ES-I3 (cell line): ENCODE data around the gene CRB2.

Experiments
- H3K36me3 ChIP-seq: 2 replicates; pipeline ENCODE4 v1.6.1; 2013; ENCODE audit warnings: mild to moderate bottlenecking, low read length, control low read depth, moderate library complexity; ENCODE audit not compliant: insufficient read depth
- H3K4me1 ChIP-seq: 2 replicates; pipeline ENCODE4 v1.6.1; 2013; ENCODE audit warnings: mild to moderate bottlenecking, control low read depth, low read length; ENCODE audit not compliant: insufficient read depth
- H3K9ac ChIP-seq: 2 replicates; pipeline ENCODE4 v1.6.1; 2013; ENCODE audit warnings: low read depth, mild to moderate bottlenecking, low read length, moderate library complexity
- H3K9me3 ChIP-seq: 2 replicates; pipeline ENCODE4 v1.6.1; 2013; ENCODE audit warnings: mild to moderate bottlenecking, low read length, moderate library complexity; ENCODE audit not compliant: control insufficient read depth, insufficient read depth

Gene CRB2

GRCh38 chr9:123361086-123361730 lies 5.2 kb downstream of the CRB2 start:
- H3K9ac ChIP-seq: no peak overlapping the region
- no peaks in the 10 kb centered on the region; the same call in 1 of the 2 replicates for H3K36me3 ChIP-seq
- H3K4me1 ChIP-seq: peaks cover 41% of the 10 kb centered on the region
- no peaks in the 10 kb centered on the region for H3K9me3 ChIP-seq

DNA sequence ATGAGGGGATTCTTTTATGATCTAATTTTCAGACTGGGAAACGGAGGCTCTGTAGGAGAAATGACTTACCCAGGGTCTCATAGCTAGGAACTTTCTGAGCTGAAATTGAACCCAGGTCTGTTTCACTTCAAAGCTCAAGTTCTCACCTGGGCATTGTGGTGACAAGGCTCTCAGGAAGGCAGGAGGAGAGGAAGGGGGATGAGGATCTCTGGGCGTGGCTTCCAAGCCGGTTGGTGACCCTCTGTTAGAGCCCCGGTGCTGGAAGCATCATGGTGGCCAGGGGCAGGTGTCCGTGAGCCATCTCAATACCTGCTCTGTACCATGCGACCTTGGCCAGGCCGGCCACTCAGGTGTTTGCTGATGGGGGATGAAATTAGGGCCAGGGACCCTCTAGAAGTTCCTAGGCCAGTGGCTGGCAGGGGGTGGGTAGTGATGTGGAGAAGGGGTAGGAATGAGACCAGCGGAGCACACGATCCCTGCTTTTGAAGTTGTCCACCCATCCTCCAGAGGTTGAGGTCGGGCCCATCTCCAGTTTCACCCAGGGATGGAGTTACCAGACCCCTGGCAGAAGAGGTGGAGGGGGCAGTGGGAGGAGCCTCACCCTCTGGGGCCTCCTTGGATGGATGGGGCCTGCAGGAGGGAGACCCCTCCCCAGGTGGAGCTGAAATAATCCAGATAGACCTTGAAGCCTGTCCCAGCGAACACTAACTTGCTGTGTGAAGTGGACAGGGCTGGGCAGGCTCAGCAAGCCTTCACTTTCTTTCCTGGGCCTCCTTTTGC lies 5.9 kb downstream of the CRB2 start:
- Histone ChIP-seq H3K9ac (no peak overlapping the region), H3K9me3 (no peaks in the 10 kb centered on the region), H3K36me3 (no peaks in the 10 kb centered on the region; the same call in 1 of the 2 replicates), H3K4me1 (peaks cover 37% of the 10 kb centered on the region)

GRCh38 chr9:123362856-123363255 lies 6.9 kb downstream of the CRB2 start:
- Histone ChIP-seq H3K4me1 (peaks cover 30% of the 10 kb centered on the region), H3K9ac (no peak overlapping the region), H3K36me3 (no peaks in the 10 kb centered on the region; the same call in 1 of the 2 replicates), H3K9me3 (no peaks in the 10 kb centered on the region)

GRCh38 chr9:123364241-123364824 lies 8.3 kb downstream of the CRB2 start:
- Histone ChIP-seq H3K36me3 (no peaks in the 10 kb centered on the region), H3K4me1 (peaks cover 23% of the 10 kb centered on the region), H3K9ac (no peak overlapping the region), H3K9me3 (no peaks in the 10 kb centered on the region)

- no peaks in the 10 kb centered on the region for H3K36me3 ChIP-seq
- H3K4me1 ChIP-seq: peaks cover 16% of the 10 kb centered on the region; the same call in 1 of the 2 replicates
- no peaks in the 10 kb centered on the region for H3K9me3 ChIP-seq
- no peak overlapping the region for H3K9ac ChIP-seq
These were observed 9.4 kb downstream of the CRB2 start for GRCh38 chr9:123365287-123365880.

- H3K9ac ChIP-seq: no peak overlapping the region
- H3K4me1 ChIP-seq: peaks cover 13% of the 10 kb centered on the region; the same call in 1 of the 2 replicates
- H3K36me3 ChIP-seq: no peaks in the 10 kb centered on the region
- no peaks in the 10 kb centered on the region for H3K9me3 ChIP-seq
These were observed 10.0 kb downstream of the CRB2 start for GRCh38 chr9:123365881-123366528.

DNA sequence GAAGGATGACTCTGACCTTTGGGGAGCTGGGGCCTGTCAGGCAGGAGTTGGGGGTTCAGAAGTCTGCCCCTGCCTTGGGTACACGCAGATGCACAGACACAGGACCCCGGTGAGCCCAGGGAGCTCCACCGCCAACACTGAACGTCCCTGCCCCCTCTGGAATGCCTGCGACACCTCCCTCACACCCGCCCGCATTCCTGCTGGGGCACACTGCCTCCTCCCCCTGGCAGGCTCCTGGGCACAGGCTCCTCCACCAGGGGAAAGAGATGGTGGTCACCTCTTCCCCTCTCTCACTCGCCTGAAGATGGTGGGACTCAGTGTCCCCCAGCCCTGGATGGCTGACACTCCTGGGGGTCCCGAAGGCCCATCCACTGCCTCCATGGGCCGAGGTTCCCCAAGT lies 12.0 kb downstream of the CRB2 start:
- Histone ChIP-seq H3K9me3 (no peaks in the 10 kb centered on the region), H3K4me1 (peaks cover 10% of the 10 kb centered on the region; the same call in 1 of the 2 replicates), H3K36me3 (no peaks in the 10 kb centered on the region), H3K9ac (no peak overlapping the region)

DNA sequence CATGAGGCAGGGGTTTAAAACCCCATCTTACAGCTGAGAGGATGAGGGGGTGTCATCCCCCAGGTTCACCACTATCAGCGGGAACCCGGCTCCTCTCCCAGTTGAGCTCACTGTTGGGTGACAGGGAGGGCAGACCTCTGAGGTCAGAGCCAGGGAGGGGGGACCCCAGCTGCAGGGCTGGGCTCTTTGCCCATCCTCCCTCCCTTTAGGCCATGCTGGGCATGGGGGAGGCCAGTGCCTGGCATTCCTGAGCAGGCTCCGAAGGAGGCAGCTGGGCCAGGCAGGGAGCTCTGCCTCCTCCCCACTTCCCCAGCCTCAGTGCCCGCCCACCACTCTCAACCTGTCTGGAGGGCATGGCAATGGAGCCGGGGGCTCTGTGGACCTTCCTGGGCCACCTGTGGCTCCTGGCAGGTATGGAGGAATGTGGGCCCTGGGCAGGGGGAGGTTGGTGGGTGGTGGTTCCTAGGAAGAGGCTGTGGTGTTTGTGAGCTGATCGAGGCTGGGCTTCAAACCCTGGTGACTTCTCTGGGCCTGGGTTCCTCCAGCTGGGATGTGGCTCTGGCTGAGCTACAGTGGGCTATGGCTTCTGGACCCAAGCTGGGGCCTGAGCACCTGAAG lies 12.6 kb downstream of the CRB2 start:
- H3K9me3 ChIP-seq: no peaks in the 10 kb centered on the region
- peaks cover 10% of the 10 kb centered on the region; the same call in 1 of the 2 replicates for H3K4me1 ChIP-seq
- no peaks in the 10 kb centered on the region for H3K36me3 ChIP-seq
- no peak overlapping the region for H3K9ac ChIP-seq

GRCh38 chr9:123369296-123369695 lies 13.3 kb downstream of the CRB2 start:
- Histone ChIP-seq H3K36me3 (no peaks in the 10 kb centered on the region), H3K9ac (no peak overlapping the region), H3K9me3 (no peaks in the 10 kb centered on the region), H3K4me1 (peaks cover 12% of the 10 kb centered on the region; the same call in 1 of the 2 replicates)

DNA sequence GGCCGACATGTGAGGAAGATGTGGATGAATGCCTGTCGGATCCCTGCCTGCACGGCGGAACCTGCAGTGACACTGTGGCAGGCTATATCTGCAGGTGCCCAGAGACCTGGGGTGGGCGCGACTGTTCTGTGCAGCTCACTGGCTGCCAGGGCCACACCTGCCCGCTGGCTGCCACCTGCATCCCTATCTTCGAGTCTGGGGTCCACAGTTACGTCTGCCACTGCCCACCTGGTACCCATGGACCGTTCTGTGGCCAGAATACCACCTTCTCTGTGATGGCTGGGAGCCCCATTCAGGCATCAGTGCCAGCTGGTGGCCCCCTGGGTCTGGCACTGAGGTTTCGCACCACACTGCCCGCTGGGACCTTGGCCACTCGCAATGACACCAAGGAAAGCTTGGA lies 14.1 kb downstream of the CRB2 start:
- H3K9me3 ChIP-seq: no peaks in the 10 kb centered on the region
- no peak overlapping the region for H3K9ac ChIP-seq
- H3K36me3 ChIP-seq: no peaks in the 10 kb centered on the region
- H3K4me1 ChIP-seq: peaks cover 16% of the 10 kb centered on the region; the same call in 1 of the 2 replicates

DNA sequence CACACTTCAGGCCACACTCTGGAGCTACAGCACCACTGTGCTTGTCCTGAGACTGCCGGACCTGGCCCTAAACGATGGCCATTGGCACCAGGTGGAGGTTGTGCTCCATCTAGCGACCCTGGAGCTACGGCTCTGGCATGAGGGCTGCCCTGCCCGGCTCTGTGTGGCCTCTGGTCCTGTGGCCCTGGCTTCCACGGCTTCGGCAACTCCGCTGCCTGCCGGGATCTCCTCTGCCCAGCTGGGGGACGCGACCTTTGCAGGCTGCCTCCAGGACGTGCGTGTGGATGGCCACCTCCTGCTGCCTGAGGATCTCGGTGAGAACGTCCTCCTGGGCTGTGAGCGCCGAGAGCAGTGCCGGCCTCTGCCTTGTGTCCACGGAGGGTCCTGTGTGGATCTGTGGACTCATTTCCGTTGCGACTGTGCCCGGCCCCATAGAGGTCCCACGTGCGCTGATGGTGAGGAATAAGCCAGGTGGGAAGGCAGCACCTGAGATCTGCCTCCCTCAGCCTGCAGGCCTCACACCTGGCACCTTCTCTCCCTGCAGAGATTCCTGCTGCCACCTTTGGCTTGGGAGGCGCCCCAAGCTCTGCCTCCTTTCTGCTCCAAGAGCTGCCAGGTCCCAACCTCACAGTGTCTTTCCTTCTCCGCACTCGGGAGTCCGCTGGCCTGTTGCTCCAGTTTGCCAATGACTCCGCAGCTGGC lies 14.7 kb downstream of the CRB2 start:
- Histone ChIP-seq H3K36me3 (no peaks in the 10 kb centered on the region), H3K9me3 (no peaks in the 10 kb centered on the region), H3K4me1 (peaks cover 21% of the 10 kb centered on the region; the same call in 1 of the 2 replicates), H3K9ac (no peak overlapping the region)

DNA sequence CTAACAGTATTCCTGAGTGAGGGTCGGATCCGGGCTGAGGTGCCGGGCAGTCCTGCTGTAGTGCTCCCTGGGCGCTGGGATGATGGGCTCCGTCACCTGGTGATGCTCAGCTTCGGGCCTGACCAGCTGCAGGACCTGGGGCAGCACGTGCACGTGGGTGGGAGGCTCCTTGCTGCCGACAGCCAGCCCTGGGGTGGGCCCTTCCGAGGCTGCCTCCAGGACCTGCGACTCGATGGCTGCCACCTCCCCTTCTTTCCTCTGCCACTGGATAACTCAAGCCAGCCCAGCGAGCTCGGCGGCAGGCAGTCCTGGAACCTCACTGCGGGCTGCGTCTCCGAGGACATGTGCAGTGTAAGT lies 15.2 kb downstream of the CRB2 start:
- Histone ChIP-seq H3K9me3 (no peaks in the 10 kb centered on the region), H3K4me1 (peaks cover 24% of the 10 kb centered on the region), H3K9ac (no peak overlapping the region), H3K36me3 (no peaks in the 10 kb centered on the region)

DNA sequence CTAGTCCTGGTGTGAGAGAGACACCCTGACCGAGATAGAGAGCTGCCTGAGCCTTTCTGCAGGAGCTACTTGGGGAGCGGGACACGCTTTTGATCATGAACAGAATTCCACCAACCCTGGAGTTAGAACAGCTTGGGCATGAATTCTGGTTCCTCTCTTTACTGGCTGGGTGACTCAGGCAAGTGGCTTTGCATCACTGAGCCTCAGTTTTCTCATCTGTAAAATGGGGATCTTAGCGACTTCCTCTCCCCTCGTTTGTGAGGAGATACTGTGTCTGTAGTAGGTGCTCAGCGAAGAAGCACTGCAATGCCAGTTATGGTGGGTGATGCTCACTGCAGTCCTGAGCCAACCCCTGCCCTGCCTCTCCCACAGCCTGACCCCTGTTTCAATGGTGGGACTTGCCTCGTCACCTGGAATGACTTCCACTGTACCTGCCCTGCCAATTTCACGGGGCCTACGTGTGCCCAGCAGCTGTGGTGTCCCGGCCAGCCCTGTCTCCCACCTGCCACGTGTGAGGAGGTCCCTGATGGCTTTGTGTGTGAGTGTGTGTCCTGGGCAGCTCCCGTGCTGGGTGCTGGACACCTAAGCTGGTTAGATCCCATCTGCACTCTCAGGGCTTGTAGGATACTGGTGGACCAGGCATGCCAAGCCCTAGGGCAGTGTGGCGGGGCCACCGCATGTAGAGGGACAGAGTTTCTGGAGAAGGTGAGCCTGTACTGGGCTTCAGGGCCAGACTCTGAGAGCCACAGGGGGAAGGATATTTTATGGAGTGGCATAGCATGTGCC lies 16.0 kb downstream of the CRB2 start:
- Histone ChIP-seq H3K9ac (no peak overlapping the region), H3K4me1 (peaks cover 27% of the 10 kb centered on the region), H3K9me3 (no peaks in the 10 kb centered on the region), H3K36me3 (no peaks in the 10 kb centered on the region)
